NCI-H146 treated with DMSO at 0.1 percent for 48 hours (cell line): ENCODE data around the gene UBA5.
A peak's percentile ranks its signal among the peaks of the same experiment; 100 is the strongest.

Experiments used
- DNase-seq: peaks from one replicate; lab custom pipeline; 2025; ENCODE audit not compliant: unreplicated experiment; lab: John Stamatoyannopoulos, UW

Gene UBA5

DNA sequence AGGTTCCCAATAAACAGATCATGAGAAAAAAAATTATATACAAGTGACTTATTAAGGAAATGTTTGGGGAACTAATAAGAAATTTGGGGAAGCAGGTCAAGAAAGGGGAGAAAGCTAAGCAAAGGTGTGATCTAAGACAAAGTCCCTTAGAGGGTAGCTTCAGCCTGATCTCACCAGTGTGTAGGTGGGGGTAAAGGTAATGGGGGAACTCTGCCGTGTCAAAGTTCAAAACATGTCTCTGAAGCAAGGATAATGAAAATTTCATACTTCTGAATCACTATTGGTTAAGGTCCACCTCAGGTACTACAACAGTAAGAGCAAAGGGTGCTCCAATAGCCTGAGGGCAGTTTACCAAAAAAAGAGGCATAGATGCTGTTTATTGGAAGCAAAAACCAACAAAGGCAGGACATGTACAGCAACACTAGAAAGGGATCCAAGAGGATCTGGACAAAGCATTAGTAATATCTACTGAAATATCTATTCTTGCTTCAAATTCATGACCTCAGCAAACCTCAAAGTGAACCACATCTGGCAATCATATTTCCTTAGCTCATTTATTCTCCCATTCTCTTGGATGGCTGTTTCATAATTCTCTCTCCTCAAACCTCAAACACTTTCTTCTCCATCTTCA is 7.4 kb upstream of the UBA5 start:
- no peak for DNase-seq

DNA sequence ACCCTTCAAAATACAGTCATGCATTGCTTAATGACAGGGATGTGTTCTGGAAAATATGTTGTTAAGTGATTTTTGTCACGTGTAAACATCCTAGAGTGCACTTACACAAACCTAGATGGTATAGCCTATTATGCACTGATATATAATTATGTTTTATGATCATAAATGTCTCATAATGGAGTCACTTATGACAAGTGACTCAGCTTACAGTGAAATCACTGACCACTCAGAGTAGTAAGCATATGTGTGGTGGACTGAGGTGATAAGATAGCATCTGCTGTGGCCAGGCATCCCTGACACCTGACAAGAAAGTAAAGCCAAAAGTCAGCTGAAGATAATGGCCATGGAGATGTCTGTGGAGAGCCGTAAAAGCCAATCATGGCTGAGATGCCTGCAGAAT is 5.9 kb upstream of the UBA5 start:
- no peak for DNase-seq

DNA sequence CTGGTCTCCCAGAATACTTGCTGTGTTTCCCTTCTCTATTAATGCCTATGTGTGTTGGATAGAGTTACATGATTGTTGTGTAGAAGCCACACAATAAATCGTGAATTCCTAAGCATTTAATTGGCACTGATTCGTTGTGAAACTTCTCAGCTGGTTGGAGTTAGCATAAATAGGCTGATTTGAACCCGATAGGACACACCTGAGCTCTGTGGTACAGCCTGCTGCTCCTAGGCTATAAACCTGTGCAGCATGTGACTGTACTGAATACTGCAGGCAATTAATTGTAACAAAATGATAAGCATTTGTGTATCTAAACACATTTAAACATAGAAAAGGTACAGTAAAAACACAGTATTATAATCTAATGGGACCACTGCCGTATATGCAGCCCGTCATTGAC is 5.4 kb upstream of the UBA5 start:
- no peak for DNase-seq

DNA sequence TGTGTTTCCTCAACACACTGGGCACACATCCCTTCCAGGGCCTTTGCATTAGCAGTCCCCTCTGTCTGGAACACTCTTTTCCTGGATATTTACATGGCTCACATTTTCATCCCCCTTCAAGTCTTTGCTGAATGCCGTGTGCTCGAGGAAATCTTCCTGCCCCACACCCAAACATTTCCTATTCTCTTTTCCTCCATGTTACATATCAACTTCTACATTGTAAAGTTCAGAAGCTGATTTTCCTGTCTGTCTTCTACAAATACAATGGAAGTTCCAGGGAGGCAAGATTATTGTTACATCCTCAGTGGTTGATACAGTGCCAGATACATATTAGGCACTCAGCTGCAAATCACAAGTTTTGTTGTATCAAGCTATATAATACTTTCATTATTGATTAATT is 4.7 kb upstream of the UBA5 start:
- no peak for DNase-seq

DNA sequence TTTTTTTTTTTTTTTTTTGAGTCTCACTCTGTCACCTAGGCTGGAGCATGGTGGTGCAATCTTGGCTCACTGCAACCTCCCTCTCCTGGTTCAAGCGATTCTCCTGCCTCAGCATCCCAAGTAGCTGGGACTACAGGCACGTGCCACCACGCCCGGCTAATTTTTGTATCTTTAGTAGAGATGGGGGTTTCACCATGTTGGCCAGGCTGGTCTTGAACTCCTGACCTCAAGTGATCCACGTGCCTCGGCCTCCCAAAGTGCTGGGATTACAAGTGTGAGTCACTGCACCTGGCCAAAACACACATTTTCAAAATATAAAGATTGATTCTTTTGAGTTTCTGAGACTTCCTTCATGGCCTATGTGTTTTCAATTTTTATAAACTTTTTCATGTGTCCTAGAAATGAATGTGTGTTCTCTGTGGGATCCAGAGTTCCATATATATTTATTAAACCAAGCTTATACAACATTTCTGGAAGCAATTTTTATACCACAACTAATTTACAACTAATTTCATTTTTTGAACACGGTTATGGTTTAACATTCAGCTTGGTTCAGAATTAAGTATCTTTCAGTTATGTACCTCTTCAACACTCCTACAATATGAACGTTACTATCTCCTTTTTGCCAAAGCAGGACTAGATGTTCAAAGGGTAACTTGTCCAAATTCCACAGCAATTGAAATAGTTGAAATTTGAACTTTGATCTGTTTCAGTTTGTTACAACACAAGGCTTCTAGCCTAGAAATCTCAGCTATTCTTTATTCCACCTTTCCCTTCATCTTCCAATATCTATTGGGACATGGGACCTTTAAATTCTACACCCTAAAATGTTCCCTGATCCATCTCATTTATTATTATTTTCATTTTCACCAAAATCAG is 2.0 kb upstream of the UBA5 start:
- DNase-seq: no peak

DNA sequence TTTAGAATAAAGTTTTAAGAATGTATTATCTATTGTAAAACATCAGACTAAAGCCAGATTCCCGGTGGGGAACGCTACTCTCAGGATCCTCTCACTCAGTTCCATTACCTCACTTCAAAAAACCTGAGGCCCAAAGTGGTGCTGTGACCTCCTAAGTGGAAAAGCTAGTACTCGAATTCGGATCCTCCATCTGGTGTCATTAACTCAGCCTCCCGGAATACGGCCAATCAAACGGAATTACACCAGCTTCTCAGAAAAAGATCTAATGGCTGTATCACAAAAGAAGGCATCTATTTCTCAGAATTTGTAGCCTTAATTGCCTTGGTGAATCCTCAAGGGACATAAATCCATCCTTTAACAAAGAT is 1.1 kb upstream of the UBA5 start:
- no peak for DNase-seq

DNA sequence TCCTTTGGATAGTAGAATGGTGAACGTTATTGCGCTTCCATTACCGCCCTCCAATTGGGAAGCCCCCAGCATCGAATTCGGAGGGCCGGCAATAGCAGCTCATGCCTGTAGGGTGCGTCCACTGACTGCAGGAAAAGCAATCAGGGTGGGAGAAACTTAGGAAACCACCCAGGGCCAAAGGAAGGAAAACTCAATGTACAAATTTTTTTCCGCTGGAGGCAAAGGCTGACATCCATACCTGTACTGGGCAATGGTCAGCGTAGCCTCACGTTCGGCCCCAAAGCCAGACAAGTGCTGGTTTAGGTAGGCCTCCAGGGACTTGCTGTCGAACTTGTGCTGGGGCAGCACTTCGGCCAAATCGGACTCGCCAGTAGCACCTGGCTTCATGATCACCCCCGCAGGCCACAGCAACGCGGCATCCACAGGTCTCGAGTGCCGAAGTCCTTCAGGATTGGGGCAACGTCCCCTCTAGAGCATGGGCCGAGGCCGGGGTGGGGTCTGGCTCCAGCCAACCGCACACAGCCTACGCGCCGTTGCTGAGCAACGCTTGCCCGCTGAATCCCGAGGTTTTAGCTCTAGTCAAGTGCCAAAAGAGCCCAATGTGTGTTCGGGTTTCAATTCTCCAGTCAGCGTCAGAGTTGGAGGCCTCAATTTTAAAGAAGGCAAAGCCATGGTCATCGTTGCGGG is 621 bp upstream of the UBA5 start, which contains the start of gene ACAD11:
ACAD11 (minus strand) TSS at position 445 of the 687 bp plus-strand sequence; CDS start at position 387, 58 bp downstream.
- peak; percentile 78 for DNase-seq

DNA sequence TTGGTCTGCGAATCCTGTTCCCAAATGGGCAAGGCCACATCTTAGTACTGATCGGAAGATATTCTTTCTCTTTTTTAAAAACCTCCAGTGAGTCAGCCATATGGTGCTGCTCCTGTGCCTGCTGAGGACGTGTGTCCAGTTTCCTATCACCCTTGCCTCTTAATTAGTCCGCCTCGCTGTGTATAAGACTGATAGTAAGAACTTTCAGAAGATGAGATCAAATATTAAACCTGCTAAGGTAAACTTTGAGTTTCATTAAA is 612 bp downstream of the UBA5 start:
- DNase-seq: no peak

DNA sequence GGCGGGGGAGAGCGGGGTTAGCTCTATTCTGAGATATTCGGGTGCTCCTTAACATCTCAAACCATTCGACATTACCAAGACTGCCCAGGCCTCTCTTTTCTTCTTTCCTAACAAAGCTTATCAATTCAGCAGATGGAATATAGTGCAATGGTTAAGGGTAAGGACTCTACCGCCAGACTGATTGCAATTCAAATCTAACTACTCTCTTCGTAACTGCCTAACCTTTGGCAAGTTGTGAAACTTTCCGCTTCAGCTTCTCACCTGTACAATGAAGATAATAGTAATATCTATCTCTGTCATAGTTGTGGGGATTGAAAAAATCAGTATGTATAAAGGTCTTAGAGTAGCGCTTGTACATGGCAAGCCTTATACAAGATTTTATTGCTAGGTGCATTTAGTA is 972 bp downstream of the UBA5 start:
- DNase-seq: no peak

DNA sequence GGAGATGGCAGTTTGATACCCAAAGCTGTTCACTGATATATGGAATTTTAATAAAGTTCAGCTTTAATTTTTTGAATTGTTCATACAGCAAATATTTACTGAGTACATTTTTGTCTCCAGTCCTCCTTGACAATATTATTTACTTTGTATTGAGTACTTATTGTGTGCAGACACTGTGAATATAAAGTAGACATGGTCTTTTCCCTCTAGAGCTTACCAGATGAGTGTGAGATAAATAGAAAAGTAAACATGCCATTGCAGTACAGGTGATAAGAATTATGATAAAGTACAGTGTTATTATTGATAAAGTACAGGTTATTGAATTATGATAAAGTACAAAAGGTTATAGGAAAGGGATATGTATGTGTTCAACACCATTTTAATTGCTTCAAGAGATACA is 2.1 kb downstream of the UBA5 start:
- peak; percentile 25 for DNase-seq

DNA sequence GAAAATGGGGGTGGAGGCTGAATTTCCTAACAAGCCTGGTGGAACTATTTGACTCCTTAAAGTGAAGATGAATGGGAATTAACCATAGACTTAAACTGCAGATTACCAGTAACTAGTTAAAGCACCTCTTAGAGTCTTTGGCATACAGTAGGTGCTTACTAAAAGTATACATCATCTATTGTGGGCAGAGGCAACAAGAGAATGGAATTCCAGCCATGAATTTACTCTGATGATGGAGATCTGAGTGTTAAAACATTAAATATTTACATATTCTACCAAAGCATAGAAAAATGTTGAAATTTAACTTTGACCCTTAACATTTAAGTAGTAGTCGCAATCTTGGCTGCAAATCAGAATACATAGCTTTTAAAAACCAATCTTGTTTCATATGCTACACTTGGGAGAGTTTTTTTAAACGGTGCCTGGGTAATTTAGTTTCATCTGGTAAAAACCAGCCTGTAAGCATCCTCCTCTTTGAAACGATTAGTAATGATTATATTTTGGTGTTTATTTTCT is 5.2 kb downstream of the UBA5 start:
- DNase-seq: no peak

DNA sequence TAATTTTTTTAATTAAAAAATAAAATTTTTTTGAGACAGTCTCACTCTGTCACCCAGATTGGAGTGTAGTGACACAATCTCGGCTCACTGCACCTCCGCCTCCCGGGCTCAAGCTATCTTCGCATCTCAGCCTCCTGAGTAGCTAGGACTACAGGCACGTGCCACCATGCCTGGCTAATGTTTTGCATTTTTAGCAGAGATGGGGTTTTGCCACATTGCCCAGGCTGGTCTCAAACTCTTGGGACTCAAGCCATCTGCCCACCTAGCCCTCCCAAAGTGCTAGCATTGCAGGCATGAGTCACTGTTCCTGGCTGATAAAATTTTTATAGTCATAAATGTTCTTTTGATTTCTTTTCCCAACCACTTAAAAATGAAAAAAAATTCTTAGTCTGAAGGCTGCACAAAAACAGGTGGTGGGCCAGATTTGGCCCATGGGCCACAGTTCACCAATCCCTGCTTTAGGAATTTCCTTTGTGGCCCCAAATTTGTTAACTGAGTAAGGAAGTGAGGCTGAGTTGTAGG is 9.2 kb downstream of the UBA5 start:
- DNase-seq: no peak

DNA sequence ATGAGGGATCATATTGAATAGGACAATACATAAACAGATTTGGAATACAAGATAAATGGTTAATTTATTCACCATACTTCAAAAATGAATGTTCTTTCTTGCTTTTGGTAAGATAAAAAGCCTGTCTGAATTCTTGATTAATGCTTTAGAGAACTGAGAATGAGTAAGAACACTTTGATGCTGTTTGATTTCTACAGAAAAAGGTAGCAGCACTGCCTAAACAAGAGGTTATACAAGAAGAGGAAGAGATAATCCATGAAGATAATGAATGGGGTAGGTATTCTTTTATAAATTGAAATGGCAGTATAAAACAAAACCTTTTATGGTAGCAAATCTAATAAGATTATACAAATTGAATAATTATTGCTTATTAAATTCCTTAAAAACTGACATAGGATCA is 15.3 kb downstream of the UBA5 start:
- DNase-seq: no peak

DNA sequence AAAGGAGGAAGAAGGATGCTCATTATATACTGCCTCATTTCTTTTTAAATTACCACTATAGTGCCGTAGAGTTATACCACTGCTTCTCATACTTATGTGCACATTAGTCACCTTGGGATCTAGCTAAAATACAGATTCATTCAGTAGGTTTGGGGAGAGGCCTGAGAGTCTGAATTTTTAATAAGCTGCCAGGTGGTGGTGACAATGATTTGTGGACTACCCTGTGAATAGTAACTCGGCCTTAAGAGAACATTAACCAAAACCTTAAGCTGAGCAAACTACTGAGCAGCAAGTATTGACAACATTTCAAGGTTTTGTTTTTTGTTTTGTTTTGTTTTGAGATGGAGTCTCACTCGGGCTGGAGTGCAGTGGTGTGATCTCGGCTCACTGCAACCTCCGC is 19.8 kb downstream of the UBA5 start:
- DNase-seq: no peak

DNA sequence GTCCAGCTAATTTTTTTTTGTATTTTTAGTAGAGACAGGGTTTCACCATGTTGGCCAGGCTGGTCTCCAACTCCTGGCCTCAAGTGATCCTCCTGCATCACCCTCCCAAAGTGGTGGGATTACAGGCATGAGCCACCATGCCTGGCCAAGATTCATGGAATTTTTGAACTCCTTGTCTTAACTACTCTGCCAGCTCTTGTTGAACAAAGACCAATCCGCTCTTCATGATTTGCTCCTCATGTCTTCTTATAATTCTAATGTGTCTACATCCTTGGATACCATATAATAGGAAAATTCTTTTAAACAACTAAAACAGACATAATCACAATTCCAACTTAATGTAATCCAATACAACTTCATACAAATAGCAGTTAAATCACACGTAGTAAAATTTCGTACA is 21.3 kb downstream of the UBA5 start:
- DNase-seq: no peak

DNA sequence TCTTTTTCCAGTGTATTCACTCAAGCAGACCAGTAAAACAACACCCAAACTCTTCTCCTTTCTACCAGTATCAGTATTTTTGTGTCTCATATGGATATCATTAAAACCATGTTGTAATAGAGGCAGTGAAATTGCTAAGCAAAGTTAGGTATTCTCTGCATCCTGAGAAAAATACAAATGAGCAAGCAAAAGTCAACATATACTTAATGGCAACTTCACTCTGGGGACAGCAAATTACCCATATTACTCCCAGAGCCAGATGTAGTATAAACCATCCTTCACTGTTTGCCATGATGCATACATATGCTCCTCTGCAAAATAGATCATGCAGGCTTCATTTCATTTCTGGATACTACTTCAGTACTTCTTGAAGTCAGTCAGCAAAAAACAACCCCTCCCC is 22.1 kb downstream of the UBA5 start:
- DNase-seq: no peak

DNA sequence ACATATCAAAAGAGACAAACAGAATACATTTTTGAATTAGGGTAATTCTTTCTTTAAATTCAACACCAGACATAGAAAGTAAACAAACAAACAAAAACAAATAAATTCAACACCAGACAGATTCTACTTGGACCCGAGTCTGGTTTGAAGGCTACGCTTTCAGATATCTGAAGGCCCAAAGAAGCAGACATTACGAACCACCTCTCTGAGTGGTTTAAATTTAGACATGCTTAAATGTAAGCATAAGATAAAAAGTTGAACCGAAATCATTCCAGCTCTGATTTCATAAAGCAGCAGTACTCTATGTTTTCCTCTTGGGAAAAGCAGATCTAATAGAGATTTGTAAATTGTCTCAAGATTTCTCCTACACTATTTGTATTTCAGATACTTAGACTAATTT is 29.9 kb downstream of the UBA5 start:
- no peak for DNase-seq

DNA sequence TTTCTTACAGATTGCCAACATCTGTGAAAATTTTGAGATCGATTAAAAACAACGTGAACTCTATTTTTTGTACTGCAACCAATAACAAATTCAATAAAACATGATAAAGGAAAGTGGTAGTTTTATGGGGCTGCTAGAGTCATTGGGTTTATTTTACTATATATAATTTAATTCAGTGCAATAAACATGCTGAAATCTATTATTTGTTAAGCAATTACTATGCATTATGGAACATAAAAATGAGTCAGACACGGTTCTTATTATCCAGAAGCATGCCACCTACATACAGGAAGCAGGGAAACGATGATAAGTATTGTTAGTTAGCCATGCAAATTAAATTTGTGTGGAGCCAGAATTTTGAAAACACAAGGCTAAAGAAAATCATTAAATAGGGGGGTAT is 34.9 kb downstream of the UBA5 start:
- no peak for DNase-seq

DNA sequence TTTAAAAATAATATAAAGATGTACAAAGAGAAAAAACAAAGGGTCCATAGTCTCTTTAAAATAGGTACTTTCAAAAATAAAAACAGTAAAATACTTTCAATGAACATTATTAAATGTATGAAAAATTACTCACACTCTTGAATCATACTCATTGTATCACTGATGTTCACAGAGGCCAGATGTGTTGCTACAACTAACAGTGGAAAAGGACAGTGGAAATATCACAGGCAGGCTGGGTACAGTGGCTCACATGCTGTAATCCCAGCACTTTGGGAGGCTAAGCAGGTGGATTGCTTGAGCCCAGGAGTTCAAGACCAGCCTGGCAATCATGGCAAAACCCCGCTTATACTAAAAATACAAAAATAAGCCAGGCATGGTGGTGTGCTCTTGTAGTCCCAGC is 35.3 kb downstream of the UBA5 start:
- no peak for DNase-seq

DNA sequence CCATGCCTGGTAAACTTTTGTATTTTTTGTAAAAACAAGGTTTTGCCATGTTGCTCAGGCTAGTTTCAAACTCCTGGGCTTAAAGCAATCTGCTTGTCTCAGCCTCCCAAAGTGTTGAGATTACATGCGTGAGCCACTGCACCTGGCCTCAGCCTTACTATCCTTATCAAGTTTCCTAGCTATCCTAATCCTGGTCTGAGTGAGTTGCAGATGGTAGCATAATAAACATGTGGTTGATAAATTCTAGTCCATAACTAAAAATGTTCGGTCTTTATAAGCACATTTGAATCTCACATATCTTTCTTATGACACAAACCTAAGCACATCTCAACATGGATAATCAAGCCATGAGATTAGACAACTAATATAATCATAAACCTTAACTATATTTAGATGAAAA is 43.6 kb downstream of the UBA5 start:
- DNase-seq: no peak

DNA sequence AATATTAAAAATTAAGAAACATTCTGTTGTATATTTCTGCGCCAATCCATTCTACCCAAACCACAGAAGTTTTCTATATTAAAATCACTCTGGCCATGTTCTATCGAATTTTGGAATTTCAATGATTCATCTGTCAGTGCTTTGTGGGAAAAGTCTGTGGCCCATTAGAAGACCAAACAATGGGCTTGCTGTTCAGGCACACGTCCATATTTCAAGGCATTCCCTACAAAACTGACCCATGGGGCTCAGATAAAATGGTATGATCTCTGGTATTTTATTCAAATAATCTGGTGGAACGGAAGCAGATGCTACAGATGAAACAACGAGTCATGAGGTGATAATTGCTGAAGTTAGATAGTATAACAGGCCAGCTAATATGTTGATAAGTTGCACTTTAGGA is 49.6 kb downstream of the UBA5 start:
- no peak for DNase-seq

DNA sequence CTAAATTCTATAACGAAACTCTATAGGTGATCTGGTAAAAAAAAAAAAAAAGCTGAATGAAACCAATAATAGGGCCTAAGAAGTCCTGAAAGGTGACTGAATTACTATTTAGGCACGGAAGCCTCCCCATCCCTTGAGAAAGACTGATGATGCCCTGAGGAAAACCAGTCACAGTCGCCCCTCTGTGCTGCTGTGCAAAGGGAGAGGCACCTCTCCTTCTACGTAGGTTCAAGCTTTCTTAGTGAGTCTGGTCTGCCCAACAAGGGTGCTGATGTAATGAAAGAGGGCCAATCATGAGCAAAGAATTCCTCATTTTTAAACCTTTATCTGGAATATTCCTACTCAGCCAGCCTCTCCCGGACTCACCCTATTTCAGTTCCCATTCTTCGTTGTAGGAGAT is 50.2 kb downstream of the UBA5 start:
- DNase-seq: no peak
